Cardiac muscle cell (in vitro differentiated cells and primary cell): ENCODE results near the gene MGAT5. TPM values are rescaled to one million over a fixed set of nuclear protein-coding genes. Genes with fewer than 3 reads are reported as not detected.

Source experiments
- DNase-seq, 2 donors: peaks; one replicate each; pipeline versions ENCODE4 v3.0.0 to v3.0.0-alpha.2; 2010 to 2017; ENCODE audit warnings: low read depth in 1 of 2, low spot score in 1 of 2
- H3K27ac ChIP-seq: fragments of 200-600 bp; sonication (generic); 2 replicates; pipeline ENCODE4 v1.5.1; 2016
- H3K27me3 ChIP-seq: fragments of 200-600 bp; sonication (generic); 2 replicates; pipeline ENCODE4 v1.6.0; 2016; ENCODE audit warnings: control low read depth
- H3K36me3 ChIP-seq: fragments of 200-600 bp; sonication (generic); 2 replicates; pipeline ENCODE4 v1.5.1; 2016; ENCODE audit warnings: control low read depth
- H3K4me1 ChIP-seq: fragments of 200-600 bp; sonication (generic); 2 replicates; pipeline ENCODE4 v1.8.1; 2017; ENCODE audit warnings: low read depth, mild to moderate bottlenecking, mixed run types
- H3K4me3 ChIP-seq: fragments of 200-600 bp; sonication (generic); 2 replicates; pipeline ENCODE4 v1.5.1; 2016; ENCODE audit warnings: mild to moderate bottlenecking
- H3K9me3 ChIP-seq: fragments of 200-600 bp; sonication (generic); 2 replicates; pipeline ENCODE4 v1.5.1; 2017; ENCODE audit warnings: low read depth, mild to moderate bottlenecking, control low read depth
- CTCF ChIP-seq: IDR thresholded peaks from 2 replicates; pipeline ENCODE4 v1.5.1; 2012; ENCODE audit warnings: low read depth, mild to moderate bottlenecking, low read length
- polyA plus RNA-seq: library from polyadenylated mRNA; unstranded; fragments of >200 nt; fragmentation: Nextera tagmentation; extraction: Ambion mirVana; gene quantifications from 2 replicates; pipeline ENCODE4 v1.2.1, GENCODE V29; 2016
- total RNA-seq: library from RNA; depleted of rRNA; stranded (reverse); fragments of >200 nt; gene quantifications from 2 replicates; pipeline ENCODE4 v1.2.3, GENCODE V29; 2016

MGAT5 gene
- total and polyA plus RNA-seq, 2 experiments from 2014 or later = 12.5 to 66.8 TPM

GRCh38 chr2:134458473-134458853 lies 204.6 kb downstream of the MGAT5 start:
- Histone ChIP-seq H3K9me3 (no peaks in the 10 kb centered on the region), H3K4me1 (peaks cover 15% of the 10 kb centered on the region), H3K36me3 (peaks cover 10% of the 10 kb centered on the region), H3K4me3 (no peak overlapping the region), H3K27me3 (no peaks in the 10 kb centered on the region), H3K27ac (no peak overlapping the region)
- DNase-seq = no peak
- no peak for TF ChIP-seq CTCF

- Histone ChIP-seq H3K4me3 (no peak overlapping the region), H3K9me3 (no peaks in the 10 kb centered on the region), H3K27ac (no peak overlapping the region), H3K36me3 (peaks cover 10% of the 10 kb centered on the region), H3K4me1 (peaks cover 18% of the 10 kb centered on the region), H3K27me3 (no peaks in the 10 kb centered on the region)
- no peak for DNase-seq
- TF ChIP-seq CTCF = no peak
Measured at GRCh38 chr2:134458950-134459349, 205.1 kb downstream of the MGAT5 start.

- H3K9me3 ChIP-seq = no peaks in the 10 kb centered on the region
- DNase-seq = no peak
- H3K27me3 ChIP-seq = no peaks in the 10 kb centered on the region
- H3K4me1 ChIP-seq = peaks cover 18% of the 10 kb centered on the region
- no peak for TF ChIP-seq CTCF
- H3K36me3 ChIP-seq = peaks cover 10% of the 10 kb centered on the region
- no peak overlapping the region for H3K27ac ChIP-seq
- no peak overlapping the region for H3K4me3 ChIP-seq
Measured at GRCh38 chr2:134459706-134460406, 206.0 kb downstream of the MGAT5 start.

- Histone ChIP-seq H3K27ac (peak overlapping the region; percentile 21), H3K36me3 (peaks cover 7% of the 10 kb centered on the region), H3K4me1 (peaks cover 23% of the 10 kb centered on the region), H3K9me3 (no peaks in the 10 kb centered on the region), H3K27me3 (no peaks in the 10 kb centered on the region), H3K4me3 (no peak overlapping the region)
- peak; percentile 69 for TF ChIP-seq CTCF
- DNase-seq = peak; percentile 64 to 81
Measured at GRCh38 chr2:134460583-134460998, 206.7 kb downstream of the MGAT5 start.

- no peak for TF ChIP-seq CTCF
- no peak for DNase-seq
- Histone ChIP-seq H3K9me3 (no peaks in the 10 kb centered on the region), H3K4me1 (peaks cover 32% of the 10 kb centered on the region), H3K36me3 (peaks cover 3% of the 10 kb centered on the region), H3K27ac (peak overlapping the region; percentile 21), H3K4me3 (no peak overlapping the region), H3K27me3 (no peaks in the 10 kb centered on the region)
Measured at GRCh38 chr2:134461511-134461910, 207.6 kb downstream of the MGAT5 start.
